AG04450 (cell line): ENCODE data around the gene NHLRC4. TPM values are rescaled to one million over a fixed set of nuclear protein-coding genes. Genes with fewer than 3 reads are reported as not detected.

Experiments used
- CTCF ChIA-PET: fragments of 300-600, 350-600 bp; formaldehyde crosslinking; extraction: SDS; loops from one replicate; lab custom pipeline; 2022; ENCODE audit warnings: antibody characterized with exemption, inconsistent platforms; lab: Charles Lee
- POLR2A ChIA-PET: fragments of 350-600 bp; formaldehyde crosslinking; extraction: SDS; loops from one replicate; lab custom pipeline; 2021; ENCODE audit warnings: antibody characterized with exemption, inconsistent platforms; lab: Yijun Ruan, JAX
- DNase-seq: peaks from one replicate; pipeline ENCODE4 v3.0.0-alpha.2; 2011; ENCODE audit warnings: low read depth, low spot score
- H3K27ac ChIP-seq: one replicate; pipeline ENCODE4 v1.5.1; 2012; ENCODE audit warnings: low read depth, low read length, control low read depth
- H3K27me3 ChIP-seq: one replicate; pipeline ENCODE4 v1.6.0; 2012; ENCODE audit warnings: low read length; ENCODE audit not compliant: control insufficient read depth, insufficient read depth
- H3K4me3 ChIP-seq: 2 replicates; pipeline ENCODE4 v1.5.1; 2011; ENCODE audit warnings: mild to moderate bottlenecking, low read depth, low read length, control low read depth
- H3K9me3 ChIP-seq: 2 replicates; pipeline ENCODE4 v1.5.1; 2012; ENCODE audit warnings: low read length; ENCODE audit not compliant: control insufficient read depth, insufficient read depth
- CTCF ChIP-seq: IDR thresholded peaks from 2 replicates; pipeline ENCODE4 v1.5.1; 2011; ENCODE audit warnings: low read depth, low read length, control low read depth, inconsistent platforms
- polyA minus RNA-seq: library from RNA; depleted of rRNA, polyadenylated mRNA; stranded (reverse); fragments of >200 nt; gene quantifications from 2 replicates; pipeline ENCODE4 v1.2.3, GENCODE V29; 2011; rRNA and poly(A)+ RNA removed
- polyA plus RNA-seq: library from polyadenylated mRNA; depleted of rRNA; stranded (reverse); fragments of >200 nt; gene quantifications from 2 replicates; pipeline ENCODE4 v1.2.3, GENCODE V29; 2011; rRNA removed

The NHLRC4 gene, protein sequence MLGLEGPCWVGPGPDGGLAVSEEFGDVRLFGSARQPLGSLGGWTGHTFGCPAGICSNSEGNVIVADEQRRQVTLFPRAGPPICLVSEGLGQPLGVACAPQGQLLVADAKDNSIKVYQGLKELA
- 0.45 and 0.88 TPM in 2 replicates for polyA plus RNA-seq
- 0.26 and 0.41 TPM in 2 replicates for polyA minus RNA-seq

DNA sequence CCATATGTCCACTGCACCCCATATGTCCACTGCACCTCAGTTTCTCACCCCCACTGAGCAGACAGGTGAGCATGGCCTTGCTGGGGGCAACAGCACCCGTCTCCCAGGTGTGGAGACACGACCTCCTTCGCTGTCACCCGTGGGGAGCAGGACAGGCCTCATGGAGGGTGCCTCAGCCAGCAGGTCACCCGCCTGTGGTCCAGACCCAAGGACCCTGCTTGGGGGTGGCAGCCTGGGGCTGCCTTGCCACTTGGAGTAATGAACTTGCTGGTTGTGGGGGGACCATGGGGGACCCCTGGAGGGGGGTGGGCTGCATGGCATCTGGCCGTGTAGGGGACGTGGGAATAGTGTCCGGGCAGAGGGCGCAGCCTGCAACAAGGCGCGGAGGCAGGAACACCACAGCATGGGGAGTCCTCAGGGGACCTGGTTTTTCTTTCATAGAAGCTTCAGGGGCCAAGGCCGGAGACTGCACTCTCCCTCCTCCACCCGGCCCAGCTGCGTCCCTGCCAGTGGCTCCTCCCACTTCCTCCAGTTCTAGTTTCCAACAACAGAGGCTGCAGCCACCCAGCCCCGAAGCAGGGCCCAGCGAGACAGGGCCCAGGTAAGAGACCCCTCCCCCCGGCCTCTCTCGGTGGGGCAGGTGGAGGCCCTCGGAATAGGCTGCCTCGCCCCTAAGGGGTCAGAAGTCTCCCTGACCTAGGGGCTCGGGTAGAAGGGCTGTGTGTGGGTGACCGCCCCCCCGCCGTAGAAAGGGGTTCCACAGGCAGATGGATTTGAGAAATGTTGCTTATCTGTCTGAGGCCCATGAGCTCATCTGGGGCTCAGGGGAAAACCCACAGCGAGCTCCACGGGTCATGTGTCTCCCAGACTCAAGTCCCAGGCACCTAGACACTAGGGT is at the start of gene NHLRC4:
Gene NHLRC4 (plus strand): TSS at position 531 of the 898 bp plus-strand sequence. CDS start 1,043 bp downstream, outside the sequence.
- no peak for TF ChIP-seq CTCF
- H3K27ac ChIP-seq, result no peak within 1 kb of the TSS
- H3K9me3 ChIP-seq, result peaks cover 3% of the 10 kb centered on the region; the same call in 1 of the 2 replicates
- CTCF ChIA-PET, result interaction anchor here (0.7 kb wide), 1 partner anchor 101 kb away, joined by 4 read pairs; no protein-coding TSS in a partner anchor
- POLR2A ChIA-PET, result interaction anchor here (1.0 kb wide), 1 partner anchor 11 kb away, joined by 3 read pairs; no protein-coding TSS in a partner anchor
- H3K4me3 ChIP-seq, result peak within 1 kb of the TSS; percentile 23
- peaks cover 6% of the 10 kb centered on the region for H3K27me3 ChIP-seq
- DNase-seq, result no peak

GRCh38 chr16:518858-519257 is 47.9 kb upstream of the NHLRC4 start:
- POLR2A ChIA-PET, result no interaction called here
- no peaks in the 10 kb centered on the region for H3K27me3 ChIP-seq
- no peak overlapping the region for H3K4me3 ChIP-seq
- CTCF ChIA-PET, result no interaction called here
- no peak overlapping the region for H3K27ac ChIP-seq
- TF ChIP-seq CTCF, result no peak
- H3K9me3 ChIP-seq, result no peaks in the 10 kb centered on the region; the same call in 1 of the 2 replicates
- DNase-seq, result no peak

- H3K9me3 ChIP-seq, result no peaks in the 10 kb centered on the region; the same call in 1 of the 2 replicates
- ChIA-PET POLR2A (no interaction called here), CTCF (no interaction called here)
- no peak for TF ChIP-seq CTCF
- no peak for DNase-seq
- no peak overlapping the region for H3K4me3 ChIP-seq
- H3K27me3 ChIP-seq, result no peaks in the 10 kb centered on the region
- no peak overlapping the region for H3K27ac ChIP-seq
These were observed 47.4 kb upstream of the NHLRC4 start for GRCh38 chr16:519425-519824.

GRCh38 chr16:519841-520687 is 46.7 kb upstream of the NHLRC4 start:
- ChIA-PET POLR2A (no interaction called here), CTCF (no interaction called here)
- TF ChIP-seq CTCF, result no peak
- Histone ChIP-seq H3K27me3 (no peaks in the 10 kb centered on the region), H3K4me3 (no peak overlapping the region), H3K9me3 (no peaks in the 10 kb centered on the region; the same call in 1 of the 2 replicates), H3K27ac (no peak overlapping the region)
- DNase-seq, result no peak
